Liver (tissue), 9 donors: ENCODE data around the gene ACTN3. TPM values are rescaled to one million over a fixed set of nuclear protein-coding genes. Genes with fewer than 3 reads are reported as not detected.

Source experiments
- DNase-seq: peaks from one replicate; pipeline ENCODE4 v3.0.0-alpha.2; 2017; ENCODE audit warnings: low spot score
- H3K27ac ChIP-seq, 2 donors: one replicate each; pipeline ENCODE4 v1.7.0; 2013; ENCODE audit warnings: inconsistent platforms in 2 of 2, low read length in 2 of 2, control low read depth in 1 of 2, low read depth in 1 of 2, mild to moderate bottlenecking in 1 of 2
- H3K27me3 ChIP-seq, 4 donors: one replicate each; pipeline versions ENCODE4 v1.6.1 to v1.7.0; 2013; ENCODE audit warnings: low read length in 3 of 4, inconsistent platforms in 1 of 4, mild to moderate bottlenecking in 1 of 4, moderate library complexity in 1 of 4; ENCODE audit not compliant: control insufficient read depth in 4 of 4, insufficient read depth in 4 of 4
- H3K36me3 ChIP-seq, 4 donors: one replicate each; pipeline versions ENCODE4 v1.6.1 to v1.7.0; 2013; ENCODE audit warnings: low read length in 3 of 4, mild to moderate bottlenecking in 3 of 4, low read depth in 1 of 4, moderate library complexity in 1 of 4; ENCODE audit not compliant: control insufficient read depth in 4 of 4, insufficient read depth in 3 of 4
- H3K4me1 ChIP-seq, 4 donors: one replicate each; pipeline versions ENCODE4 v1.6.1 to v1.7.0; 2013; ENCODE audit warnings: low read length in 3 of 4, mild to moderate bottlenecking in 3 of 4, moderate library complexity in 1 of 4; ENCODE audit not compliant: control insufficient read depth in 4 of 4, insufficient read depth in 4 of 4
- H3K4me3 ChIP-seq, 3 donors: one replicate each; pipeline versions ENCODE4 v1.6.1 to v1.7.0; 2013; ENCODE audit warnings: low read length in 3 of 3, control low read depth in 1 of 3, low read depth in 1 of 3, mild to moderate bottlenecking in 1 of 3
- H3K9ac ChIP-seq, 2 donors: one replicate each; pipeline ENCODE4 v1.7.0; 2013; ENCODE audit warnings: low read length in 2 of 2, mild to moderate bottlenecking in 2 of 2, moderate library complexity in 2 of 2, control low read depth in 1 of 2, low read depth in 1 of 2
- H3K9me3 ChIP-seq, 4 donors: one replicate each; pipeline versions ENCODE4 v1.6.1 to v1.7.0; 2013; ENCODE audit warnings: low read length in 3 of 4; ENCODE audit not compliant: control insufficient read depth in 4 of 4
- EGR1 ChIP-seq, 2 donors: IDR thresholded peaks; 2 replicates each; pipeline ENCODE4 v1.6.1; 2016 to 2018; ENCODE audit warnings: antibody characterized with exemption in 2 of 2, low read depth in 2 of 2
- FOXA1 ChIP-seq: IDR thresholded peaks from 2 replicates; pipeline ENCODE4 v1.6.1; 2016; ENCODE audit warnings: antibody characterized with exemption
- FOXA2 ChIP-seq: IDR thresholded peaks from 2 replicates; pipeline ENCODE4 v1.6.1; 2016; ENCODE audit warnings: antibody characterized with exemption
- GABPA ChIP-seq, 2 donors: IDR thresholded peaks in 1 of 2; conservative IDR thresholded peaks in 1 of 2; 2 replicates each; pipeline ENCODE4 v1.6.1; 2016; ENCODE audit warnings: antibody characterized with exemption in 2 of 2, mild to moderate bottlenecking in 1 of 2, moderate library complexity in 1 of 2
- HNF4A ChIP-seq, 2 donors: conservative IDR thresholded peaks; 2 replicates each; pipeline ENCODE4 v1.6.1; 2016; ENCODE audit warnings: antibody characterized with exemption in 2 of 2, mild to moderate bottlenecking in 2 of 2
- HNF4G ChIP-seq: IDR thresholded peaks from 2 replicates; pipeline ENCODE4 v1.6.1; 2016; ENCODE audit warnings: antibody characterized with exemption
- JUND ChIP-seq, 2 donors: IDR thresholded peaks; 2 replicates each; pipeline ENCODE4 v1.6.1; 2016; ENCODE audit warnings: antibody characterized with exemption in 2 of 2
- NR2F2 ChIP-seq: IDR thresholded peaks from 2 replicates; pipeline ENCODE4 v1.6.1; 2016; ENCODE audit warnings: antibody characterized with exemption
- RAD21 ChIP-seq, 2 donors: IDR thresholded peaks; 2 replicates each; pipeline ENCODE4 v1.6.1; 2016; ENCODE audit warnings: antibody characterized with exemption in 2 of 2, mild to moderate bottlenecking in 2 of 2
- RXRA ChIP-seq, 2 donors: IDR thresholded peaks; 2 replicates each; pipeline ENCODE4 v1.6.1; 2017 to 2018; ENCODE audit warnings: antibody characterized with exemption in 2 of 2, mild to moderate bottlenecking in 1 of 2
- SP1 ChIP-seq: IDR thresholded peaks from 2 replicates; pipeline ENCODE4 v1.6.1; 2018; ENCODE audit warnings: antibody characterized with exemption, mild to moderate bottlenecking
- TAF1 ChIP-seq: conservative IDR thresholded peaks from 2 replicates; pipeline ENCODE4 v1.6.1; 2016; ENCODE audit warnings: antibody characterized with exemption, mild to moderate bottlenecking
- YY1 ChIP-seq: IDR thresholded peaks from 2 replicates; pipeline ENCODE4 v1.6.1; 2016; ENCODE audit warnings: antibody characterized with exemption, mild to moderate bottlenecking
- WGBS: extraction: QIAGEN DNeasy Blood & Tissue Kit; methylation state at CpG from one replicate; pipeline ENCODE4 v1.1.7; 2013; 5-methylcytosine and 5-hydroxymethylcytosine counted together
- polyA plus RNA-seq, 2 donors: library from polyadenylated mRNA; stranded (reverse) in 1 of 2; unstranded in 1 of 2; fragments of 200-250 nt in 1 of 2; fragments of >200 nt in 1 of 2; fragmentation: Nextera tagmentation in 1 of 2; extraction: Ambion mirVana in 1 of 2; gene quantifications; one replicate each; pipeline versions ENCODE4 v1.2.1 to v1.2.3, GENCODE V29; 2013 to 2015
- total RNA-seq, 2 donors: library from RNA; depleted of rRNA; stranded (reverse); fragments of >200 nt; gene quantifications; one replicate each; pipeline ENCODE4 v1.2.3, GENCODE V29; 2014
- TF ChIP-seq, protein P1 (sequence below): IDR thresholded peaks from 2 replicates; pipeline ENCODE4 v1.6.1; 2016; ENCODE audit warnings: antibody characterized with exemption
- TF ChIP-seq, protein P2 (sequence below): IDR thresholded peaks from 2 replicates; pipeline ENCODE4 v1.6.1; 2016; ENCODE audit warnings: antibody characterized with exemption
- TF ChIP-seq, protein P3 (sequence below): fragments of 150-350 bp; IDR thresholded peaks from 2 replicates; pipeline ENCODE4 v1.5.1; 2017; ENCODE audit warnings: improper control_type of control experiment, low read depth, low read length; ENCODE audit not compliant: missing input control
- TF ChIP-seq, protein P4 (sequence below): IDR thresholded peaks from 2 replicates; pipeline ENCODE4 v1.6.1; 2016; ENCODE audit warnings: antibody characterized with exemption
- TF ChIP-seq, protein P5 (sequence below): IDR thresholded peaks from 2 replicates; pipeline ENCODE4 v1.6.1; 2016; ENCODE audit warnings: antibody characterized with exemption, mild to moderate bottlenecking
- donor health status: healthy.
- donor health status: healthy.
- donor health status: healthy.
- donor health status: healthy.
- donor health status: healthy.

The ACTN3 gene
- total and polyA plus RNA-seq, 4 donors, result not detected

DNA sequence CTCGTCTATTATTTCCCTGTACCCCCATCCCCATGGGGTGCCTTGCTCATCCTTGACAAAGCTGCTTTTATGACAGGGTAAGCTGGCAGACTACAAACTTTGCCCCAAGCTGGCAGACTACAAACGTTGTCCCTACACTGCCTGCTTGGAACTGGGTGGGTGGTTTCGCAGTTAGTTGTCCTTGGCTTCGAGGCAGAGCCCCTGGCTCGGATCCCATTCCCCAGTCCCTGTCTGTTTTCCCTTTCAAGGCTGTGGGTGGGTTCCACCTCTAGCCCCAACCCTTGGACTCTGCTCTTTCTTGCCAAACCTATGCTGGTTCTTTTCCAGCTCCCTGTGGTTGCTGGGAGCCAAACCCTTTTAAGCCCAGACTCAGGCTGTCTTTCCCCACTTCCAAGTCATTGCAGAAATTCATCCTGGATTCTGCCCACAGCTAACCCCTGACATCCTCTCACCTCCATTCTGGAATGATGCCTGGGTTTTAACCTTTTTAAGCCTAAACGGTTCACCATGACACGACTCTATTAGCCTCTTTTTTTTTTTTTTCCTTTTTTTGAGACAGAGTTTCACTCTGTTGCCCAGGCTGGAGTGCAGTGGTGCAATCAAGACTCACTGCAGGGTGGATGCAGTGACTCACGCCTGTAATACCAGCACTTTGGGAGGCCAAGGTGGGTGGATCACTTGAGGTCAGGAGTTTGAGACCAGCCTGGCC, 60.6 kb downstream of the ACTN3 start:
- H3K27me3 ChIP-seq, result no peaks in the 10 kb centered on the region
- TF ChIP-seq, protein P1, sequence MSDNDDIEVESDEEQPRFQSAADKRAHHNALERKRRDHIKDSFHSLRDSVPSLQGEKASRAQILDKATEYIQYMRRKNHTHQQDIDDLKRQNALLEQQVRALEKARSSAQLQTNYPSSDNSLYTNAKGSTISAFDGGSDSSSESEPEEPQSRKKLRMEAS, result peak; percentile 84
- TF ChIP-seq YY1 (peak; percentile 81), EGR1 (IDR thresholded peaks at IDR 0.05; ENCODE audit: low read depth in 2 of 2) (peak; percentile 46 to 58), RXRA (IDR thresholded peaks at IDR 0.05) (peak; percentile 93 to 96), JUND (IDR thresholded peaks at IDR 0.05) (peak; percentile 86 to 94), HNF4A (conservative IDR thresholded peaks at IDR 0.05) (peak; percentile 98), NR2F2 (peak; percentile 78), TAF1 (peak; percentile 39), FOXA1 (peak; percentile 48), HNF4G (peak; percentile 95), FOXA2 (no peak), SP1 (peak; percentile 96), GABPA (IDR thresholded peaks at IDR 0.05 in 1 of 2, conservative IDR thresholded peaks at IDR 0.05 in 1 of 2) (peak in 1 of 2 donors; percentile 51), RAD21 (IDR thresholded peaks at IDR 0.05) (peak; percentile 44 to 48)
- TF ChIP-seq, protein P2, sequence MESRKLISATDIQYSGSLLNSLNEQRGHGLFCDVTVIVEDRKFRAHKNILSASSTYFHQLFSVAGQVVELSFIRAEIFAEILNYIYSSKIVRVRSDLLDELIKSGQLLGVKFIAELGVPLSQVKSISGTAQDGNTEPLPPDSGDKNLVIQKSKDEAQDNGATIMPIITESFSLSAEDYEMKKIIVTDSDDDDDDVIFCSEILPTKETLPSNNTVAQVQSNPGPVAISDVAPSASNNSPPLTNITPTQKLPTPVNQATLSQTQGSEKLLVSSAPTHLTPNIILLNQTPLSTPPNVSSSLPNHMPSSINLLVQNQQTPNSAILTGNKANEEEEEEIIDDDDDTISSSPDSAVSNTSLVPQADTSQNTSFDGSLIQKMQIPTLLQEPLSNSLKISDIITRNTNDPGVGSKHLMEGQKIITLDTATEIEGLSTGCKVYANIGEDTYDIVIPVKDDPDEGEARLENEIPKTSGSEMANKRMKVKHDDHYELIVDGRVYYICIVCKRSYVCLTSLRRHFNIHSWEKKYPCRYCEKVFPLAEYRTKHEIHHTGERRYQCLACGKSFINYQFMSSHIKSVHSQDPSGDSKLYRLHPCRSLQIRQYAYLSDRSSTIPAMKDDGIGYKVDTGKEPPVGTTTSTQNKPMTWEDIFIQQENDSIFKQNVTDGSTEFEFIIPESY, result peak; percentile 91
- TF ChIP-seq, protein P3, sequence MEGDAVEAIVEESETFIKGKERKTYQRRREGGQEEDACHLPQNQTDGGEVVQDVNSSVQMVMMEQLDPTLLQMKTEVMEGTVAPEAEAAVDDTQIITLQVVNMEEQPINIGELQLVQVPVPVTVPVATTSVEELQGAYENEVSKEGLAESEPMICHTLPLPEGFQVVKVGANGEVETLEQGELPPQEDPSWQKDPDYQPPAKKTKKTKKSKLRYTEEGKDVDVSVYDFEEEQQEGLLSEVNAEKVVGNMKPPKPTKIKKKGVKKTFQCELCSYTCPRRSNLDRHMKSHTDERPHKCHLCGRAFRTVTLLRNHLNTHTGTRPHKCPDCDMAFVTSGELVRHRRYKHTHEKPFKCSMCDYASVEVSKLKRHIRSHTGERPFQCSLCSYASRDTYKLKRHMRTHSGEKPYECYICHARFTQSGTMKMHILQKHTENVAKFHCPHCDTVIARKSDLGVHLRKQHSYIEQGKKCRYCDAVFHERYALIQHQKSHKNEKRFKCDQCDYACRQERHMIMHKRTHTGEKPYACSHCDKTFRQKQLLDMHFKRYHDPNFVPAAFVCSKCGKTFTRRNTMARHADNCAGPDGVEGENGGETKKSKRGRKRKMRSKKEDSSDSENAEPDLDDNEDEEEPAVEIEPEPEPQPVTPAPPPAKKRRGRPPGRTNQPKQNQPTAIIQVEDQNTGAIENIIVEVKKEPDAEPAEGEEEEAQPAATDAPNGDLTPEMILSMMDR, result no peak
- TF ChIP-seq, protein P4, sequence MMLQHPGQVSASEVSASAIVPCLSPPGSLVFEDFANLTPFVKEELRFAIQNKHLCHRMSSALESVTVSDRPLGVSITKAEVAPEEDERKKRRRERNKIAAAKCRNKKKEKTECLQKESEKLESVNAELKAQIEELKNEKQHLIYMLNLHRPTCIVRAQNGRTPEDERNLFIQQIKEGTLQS, result no peak
- TF ChIP-seq, protein P5, sequence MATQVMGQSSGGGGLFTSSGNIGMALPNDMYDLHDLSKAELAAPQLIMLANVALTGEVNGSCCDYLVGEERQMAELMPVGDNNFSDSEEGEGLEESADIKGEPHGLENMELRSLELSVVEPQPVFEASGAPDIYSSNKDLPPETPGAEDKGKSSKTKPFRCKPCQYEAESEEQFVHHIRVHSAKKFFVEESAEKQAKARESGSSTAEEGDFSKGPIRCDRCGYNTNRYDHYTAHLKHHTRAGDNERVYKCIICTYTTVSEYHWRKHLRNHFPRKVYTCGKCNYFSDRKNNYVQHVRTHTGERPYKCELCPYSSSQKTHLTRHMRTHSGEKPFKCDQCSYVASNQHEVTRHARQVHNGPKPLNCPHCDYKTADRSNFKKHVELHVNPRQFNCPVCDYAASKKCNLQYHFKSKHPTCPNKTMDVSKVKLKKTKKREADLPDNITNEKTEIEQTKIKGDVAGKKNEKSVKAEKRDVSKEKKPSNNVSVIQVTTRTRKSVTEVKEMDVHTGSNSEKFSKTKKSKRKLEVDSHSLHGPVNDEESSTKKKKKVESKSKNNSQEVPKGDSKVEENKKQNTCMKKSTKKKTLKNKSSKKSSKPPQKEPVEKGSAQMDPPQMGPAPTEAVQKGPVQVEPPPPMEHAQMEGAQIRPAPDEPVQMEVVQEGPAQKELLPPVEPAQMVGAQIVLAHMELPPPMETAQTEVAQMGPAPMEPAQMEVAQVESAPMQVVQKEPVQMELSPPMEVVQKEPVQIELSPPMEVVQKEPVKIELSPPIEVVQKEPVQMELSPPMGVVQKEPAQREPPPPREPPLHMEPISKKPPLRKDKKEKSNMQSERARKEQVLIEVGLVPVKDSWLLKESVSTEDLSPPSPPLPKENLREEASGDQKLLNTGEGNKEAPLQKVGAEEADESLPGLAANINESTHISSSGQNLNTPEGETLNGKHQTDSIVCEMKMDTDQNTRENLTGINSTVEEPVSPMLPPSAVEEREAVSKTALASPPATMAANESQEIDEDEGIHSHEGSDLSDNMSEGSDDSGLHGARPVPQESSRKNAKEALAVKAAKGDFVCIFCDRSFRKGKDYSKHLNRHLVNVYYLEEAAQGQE, result peak; percentile 65
- H3K27ac ChIP-seq, result peak overlapping the region; percentile 75 to 89
- peaks cover 13 to 48% (median 34%) of the 10 kb centered on the region in 4 donors for H3K4me1 ChIP-seq
- DNase-seq, result no peak
- H3K4me3 ChIP-seq, result no peak overlapping the region
- no peaks in the 10 kb centered on the region for H3K9me3 ChIP-seq
- WGBS, result 23% methylated on average over 8 of the region's 8 CpGs
- H3K9ac ChIP-seq, result no peak overlapping the region
- H3K36me3 ChIP-seq, result peaks cover 3 to 14% (median 8%) of the 10 kb centered on the region in 4 donors
